Adrenal gland (tissue), 12 donors: Measurements from ENCODE around the gene ZNF692. TPM values are rescaled to one million over a fixed set of nuclear protein-coding genes. Genes with fewer than 3 reads are reported as not detected.

Experiments
- DNase-seq, 7 donors: peaks; one replicate each; pipeline ENCODE4 v3.0.0-alpha.2; 2019 to 2020
- H3K27ac ChIP-seq, 5 donors: fragments of 200-600 bp; sonication (generic) in 4 of 5; 1 replicate in 3 of 5; 2 replicates in 2 of 5; pipeline versions ENCODE4 v1.5.1 to v1.8.0; 2016 to 2020; ENCODE audit warnings: mild to moderate bottlenecking in 1 of 5
- H3K27me3 ChIP-seq: fragments of 200-600 bp; 2 replicates; pipeline ENCODE4 v1.8.0; 2021
- H3K36me3 ChIP-seq, 2 donors: fragments of 200-600 bp; replicated peaks in 1 of 2; 1 replicate in 1 of 2; 2 replicates in 1 of 2; pipeline versions ENCODE4 v1.5.1 to v1.8.0; 2018 to 2022
- H3K4me1 ChIP-seq, 2 donors: fragments of 200-600 bp; replicated peaks in 1 of 2; 1 replicate in 1 of 2; 2 replicates in 1 of 2; pipeline versions ENCODE4 v1.5.1 to v1.8.0; 2018 to 2021
- H3K4me3 ChIP-seq, 4 donors: fragments of 200-600 bp; sonication (generic) in 3 of 4; one replicate each; pipeline ENCODE4 v1.5.1; 2016 to 2018
- H3K9me3 ChIP-seq, 3 donors: fragments of 200-600 bp; sonication (generic) in 1 of 3; replicated peaks in 1 of 3; 1 replicate in 2 of 3; 2 replicates in 1 of 3; pipeline versions ENCODE4 v1.5.1 to v1.8.0; 2016 to 2021
- POLR2A ChIP-seq, 2 donors: fragments of 450-650 bp; IDR thresholded peaks; one replicate each; pipeline ENCODE4 v1.6.1; 2017; ENCODE audit warnings: antibody characterized with exemption in 2 of 2, mild to moderate bottlenecking in 2 of 2, moderate library complexity in 1 of 2
- WGBS, 4 donors: extraction: QIAGEN DNeasy Blood & Tissue Kit in 2 of 4; methylation state at CpG; one replicate each; pipeline versions ENCODE4 v1.1.5 to v1.1.7; 2013 to 2017; 5-methylcytosine and 5-hydroxymethylcytosine counted together
- intact Hi-C, 2 donors: fragments of 100-400 bp; cut with DNase I; formaldehyde crosslinking; loops; one replicate each; pipeline versions ENCODE4 v1.14.1 to v1.15.0; 2022 to 2023
- polyA plus RNA-seq, 3 donors: library from polyadenylated mRNA; stranded (reverse); fragments of 200-250 nt in 2 of 3; fragments of 350-450 nt in 1 of 3; fragmentation: Illumina TruSeq in 1 of 3; extraction: RNeasy Lipid Tissue Mini Kit (QIAGEN cat#74804) in 1 of 3; gene quantifications; one replicate each; pipeline ENCODE4 v1.2.3, GENCODE V29; 2013 to 2014
- total RNA-seq, 9 donors: library from RNA; depleted of rRNA in 4 of 9; stranded (reverse); fragments of >200 nt in 4 of 9; fragments of 120-200 nt in 1 of 9; fragmentation: NEBNext Ultra II Directional in 1 of 9; extraction: Animal tissue kit (Norgen Biotek cat#: 25700) in 1 of 9; gene quantifications; one replicate each; pipeline versions ENCODE4 v1.1.0 to v1.2.4, GENCODE V29; 2013 to 2023
- TF ChIP-seq, protein P1 (sequence below), 6 experiments: fragments of 450-650 bp in 4 of 6; fragments of 200-600 bp in 2 of 6; sonication (generic) in 1 of 6; IDR thresholded peaks; 1 replicate in 5 of 6; 2 replicates in 1 of 6; pipeline versions ENCODE4 v1.5.1 to v1.8.0; 2016 to 2021; ENCODE audit warnings: antibody characterized with exemption in 6 of 6, mild to moderate bottlenecking in 2 of 6, moderate library complexity in 1 of 6
- donor health status: healthy with polysubstance abuse.
- donor health status: Bipolar disorder and iron deficiency.
- donor health status: DM: yes; HTN: yes; CAD: no.
- donor health status: DM: no; HTN: no; CAD: no.
- donor health status: DM: no; HTN: no; CAD: no.
- donor health status: DM: yes; HTN: yes; CAD: no.

Gene ZNF692
- total and polyA plus RNA-seq, 12 donors: 10.3 to 366 (median 30.4) TPM

DNA sequence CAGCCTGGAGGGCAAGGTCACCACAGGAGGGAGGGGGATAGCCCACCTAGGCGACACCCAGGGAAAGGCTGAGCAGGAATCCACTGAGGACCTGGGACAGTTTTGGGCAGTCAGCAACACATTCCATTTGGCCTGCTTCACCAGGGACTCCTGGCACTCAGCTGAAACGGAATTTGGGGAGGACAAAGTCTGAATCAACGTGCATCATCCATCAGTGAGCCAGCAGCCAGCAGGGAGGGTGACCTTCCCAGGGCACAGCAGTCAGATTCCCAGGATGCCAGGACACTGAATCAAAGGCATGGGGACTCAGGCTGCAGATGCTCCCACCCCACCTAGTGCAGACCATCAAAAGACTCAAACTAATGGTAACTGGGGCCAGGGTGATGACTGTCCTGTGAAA is 37.8 kb downstream of the ZNF692 start:
- intact Hi-C loops: no loop called here
- Histone ChIP-seq H3K4me3 (no peak overlapping the region), H3K27me3 (no peaks in the 10 kb centered on the region), H3K27ac (peak overlapping the region in 3 of 5 donors; percentile 16 to 84 (median 38)), H3K9me3 (no peaks in the 10 kb centered on the region), H3K36me3 (peaks cover 0 to 22% of the 10 kb centered on the region in 2 donors), H3K4me1 (peaks cover 32 to 50% of the 10 kb centered on the region in 2 donors)
- DNase-seq: peak; percentile 47 to 90 (median 81)
- TF ChIP-seq, protein P1, sequence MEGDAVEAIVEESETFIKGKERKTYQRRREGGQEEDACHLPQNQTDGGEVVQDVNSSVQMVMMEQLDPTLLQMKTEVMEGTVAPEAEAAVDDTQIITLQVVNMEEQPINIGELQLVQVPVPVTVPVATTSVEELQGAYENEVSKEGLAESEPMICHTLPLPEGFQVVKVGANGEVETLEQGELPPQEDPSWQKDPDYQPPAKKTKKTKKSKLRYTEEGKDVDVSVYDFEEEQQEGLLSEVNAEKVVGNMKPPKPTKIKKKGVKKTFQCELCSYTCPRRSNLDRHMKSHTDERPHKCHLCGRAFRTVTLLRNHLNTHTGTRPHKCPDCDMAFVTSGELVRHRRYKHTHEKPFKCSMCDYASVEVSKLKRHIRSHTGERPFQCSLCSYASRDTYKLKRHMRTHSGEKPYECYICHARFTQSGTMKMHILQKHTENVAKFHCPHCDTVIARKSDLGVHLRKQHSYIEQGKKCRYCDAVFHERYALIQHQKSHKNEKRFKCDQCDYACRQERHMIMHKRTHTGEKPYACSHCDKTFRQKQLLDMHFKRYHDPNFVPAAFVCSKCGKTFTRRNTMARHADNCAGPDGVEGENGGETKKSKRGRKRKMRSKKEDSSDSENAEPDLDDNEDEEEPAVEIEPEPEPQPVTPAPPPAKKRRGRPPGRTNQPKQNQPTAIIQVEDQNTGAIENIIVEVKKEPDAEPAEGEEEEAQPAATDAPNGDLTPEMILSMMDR (IDR thresholded peaks at IDR 0.05): no peak
- TF ChIP-seq POLR2A (IDR thresholded peaks at IDR 0.05): no peak
- WGBS, 4 donors: 41 to 49% (median 43%) methylated on average over 3 of the region's 3 CpGs; no CpG with 5 or more reads in 1 of the 4 donors

DNA sequence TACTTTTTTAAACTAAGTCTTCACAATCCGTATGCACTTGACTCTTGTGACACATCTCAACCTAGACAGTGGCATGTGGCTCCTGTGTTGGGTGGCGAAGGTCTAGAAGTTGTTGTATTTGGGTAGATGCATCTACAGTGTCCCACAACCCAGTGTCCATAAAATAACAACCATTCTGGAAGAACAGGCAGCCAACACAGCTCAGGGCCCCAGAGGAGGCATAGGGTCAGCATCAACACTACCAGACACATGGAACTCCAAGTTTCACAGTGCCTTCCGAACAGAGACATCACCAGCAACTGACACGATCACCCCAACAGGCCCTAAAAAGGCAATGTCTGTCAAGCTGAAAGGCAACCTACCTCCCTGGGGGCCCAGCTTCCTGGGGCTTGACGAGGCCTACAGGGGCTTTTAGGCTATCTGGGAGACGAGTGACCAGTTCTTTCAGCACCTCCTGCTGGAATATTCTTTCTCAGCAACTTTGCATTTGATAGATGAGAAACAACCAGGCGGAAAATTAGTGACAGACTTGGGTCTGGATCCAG is 38.8 kb downstream of the ZNF692 start:
- WGBS, 4 donors: 84 to 91% (median 88%) methylated on average over 5 to 7 of the region's 7 CpGs

DNA sequence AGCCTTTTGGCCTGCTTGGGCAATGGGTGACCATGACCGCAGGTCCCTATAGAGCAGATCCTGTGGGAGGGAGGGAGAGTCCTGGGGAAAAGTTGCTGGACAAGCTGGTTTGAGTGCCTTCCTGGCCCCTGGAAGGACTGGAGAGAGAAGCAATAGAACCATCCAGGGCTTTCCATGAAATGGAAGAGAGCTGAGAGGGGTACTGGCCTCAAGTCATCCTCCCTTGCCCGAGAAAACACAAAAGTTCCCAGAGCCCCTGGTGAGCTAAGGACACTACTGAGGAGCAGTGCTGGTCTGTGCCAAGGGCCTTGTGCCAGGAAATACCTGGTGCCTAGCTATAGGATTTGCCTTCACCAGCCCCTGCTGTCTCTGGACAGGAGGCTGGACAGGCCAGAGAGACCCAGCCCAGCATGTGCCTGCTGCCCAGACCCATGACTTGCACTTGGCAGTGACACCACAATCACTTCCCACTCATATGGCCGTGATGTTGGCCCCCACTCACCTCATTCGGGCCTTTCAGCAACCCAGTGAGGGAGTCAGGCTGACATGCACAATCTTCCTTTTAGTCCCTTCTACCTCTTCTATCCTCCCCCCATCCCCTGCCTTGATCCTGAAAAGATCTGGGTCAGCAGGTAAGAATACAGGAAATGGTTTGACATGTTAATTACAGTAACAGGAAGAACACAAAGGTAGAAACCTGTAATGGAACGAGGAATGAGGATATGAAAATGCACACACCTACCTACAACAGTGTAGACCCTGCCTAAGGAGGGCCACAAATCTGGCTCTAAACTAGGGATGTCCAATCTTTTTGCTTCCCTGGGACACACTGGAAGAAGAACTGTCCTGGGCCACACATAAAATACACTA is 40.1 kb downstream of the ZNF692 start:
- no peaks in the 10 kb centered on the region for H3K9me3 ChIP-seq
- TF ChIP-seq, protein P1 (IDR thresholded peaks at IDR 0.05): no peak
- TF ChIP-seq POLR2A (IDR thresholded peaks at IDR 0.05): no peak
- 73 to 81% (median 80%) methylated on average over 5 of the region's 5 CpGs for WGBS, 4 donors
- H3K4me1 ChIP-seq: peaks cover 18 to 39% of the 10 kb centered on the region in 2 donors
- H3K36me3 ChIP-seq: peaks cover 0 to 45% of the 10 kb centered on the region in 2 donors
- intact Hi-C loops: no loop called here
- H3K4me3 ChIP-seq: no peak overlapping the region
- H3K27me3 ChIP-seq: no peaks in the 10 kb centered on the region
- DNase-seq: peak in 1 of 7 donors; percentile 48
- no peak overlapping the region for H3K27ac ChIP-seq

More for the DNA sequence above, 38.8 kb downstream of the ZNF692 start:
- intact Hi-C loops: no loop called here
- Histone ChIP-seq H3K4me1 (peaks cover 29 to 53% of the 10 kb centered on the region in 2 donors), H3K27ac (peak overlapping the region in 1 of 5 donors; percentile 84), H3K27me3 (no peaks in the 10 kb centered on the region), H3K36me3 (peaks cover 0 to 32% of the 10 kb centered on the region in 2 donors), H3K4me3 (no peak overlapping the region), H3K9me3 (no peaks in the 10 kb centered on the region)
- TF ChIP-seq POLR2A (IDR thresholded peaks at IDR 0.05): no peak
- TF ChIP-seq, protein P1 (IDR thresholded peaks at IDR 0.05): no peak
- peak in 3 of 7 donors; percentile 9 to 46 (median 16) for DNase-seq

DNA sequence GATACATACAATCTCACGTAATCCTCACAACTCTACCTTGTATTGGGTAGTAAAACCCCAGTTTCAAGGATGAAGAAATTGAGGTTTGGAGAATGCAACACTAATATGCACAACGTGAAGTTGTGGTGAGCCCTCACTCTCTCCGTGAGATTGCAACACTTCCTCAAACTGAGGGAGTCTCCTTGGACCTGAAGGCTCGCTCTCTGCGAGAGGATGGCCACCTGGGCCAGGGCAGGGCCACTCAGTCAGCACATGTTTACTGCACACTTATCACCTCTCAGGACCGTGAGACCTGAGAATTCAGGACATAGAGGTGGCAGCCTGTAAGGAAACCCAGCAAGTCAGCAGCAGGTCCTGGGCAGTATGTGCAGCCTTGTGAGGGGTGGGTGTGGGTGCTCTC is 41.8 kb downstream of the ZNF692 start:
- no peaks in the 10 kb centered on the region for H3K27me3 ChIP-seq
- TF ChIP-seq POLR2A (IDR thresholded peaks at IDR 0.05): no peak
- 66 to 87% (median 69%) methylated on average over 5 to 6 of the region's 6 CpGs for WGBS, 4 donors
- DNase-seq: no peak
- H3K4me1 ChIP-seq: peaks cover 4 to 22% of the 10 kb centered on the region in 2 donors
- peaks cover 0 to 55% of the 10 kb centered on the region in 2 donors for H3K36me3 ChIP-seq
- H3K4me3 ChIP-seq: no peak overlapping the region
- H3K9me3 ChIP-seq: no peaks in the 10 kb centered on the region
- no peak overlapping the region for H3K27ac ChIP-seq
- intact Hi-C loops: no loop called here
